Endometrial microvascular endothelial cells (primary cell): ENCODE results near the gene FGF11. TPM values are rescaled to one million over a fixed set of nuclear protein-coding genes. Genes with fewer than 3 reads are reported as not detected.

ENCODE experiments used
- in situ Hi-C: cut with HindIII; loops from 2 replicates; pipeline ENCODE4 v1.10.0; 2017; ENCODE audit warnings: low sequenced_read_pairs, low pct_unique_long_range_greater_than_20kb; ENCODE audit errors: inconsistent ontology term
- total RNA-seq: library from RNA; depleted of rRNA; stranded (reverse); fragments of >200 nt; gene quantifications from one replicate; pipeline ENCODE4 v1.2.3, GENCODE V29; 2015; ENCODE audit errors: inconsistent ontology term

FGF11 gene
- total RNA-seq, 1 donor from 2014 or later, result not detected

DNA sequence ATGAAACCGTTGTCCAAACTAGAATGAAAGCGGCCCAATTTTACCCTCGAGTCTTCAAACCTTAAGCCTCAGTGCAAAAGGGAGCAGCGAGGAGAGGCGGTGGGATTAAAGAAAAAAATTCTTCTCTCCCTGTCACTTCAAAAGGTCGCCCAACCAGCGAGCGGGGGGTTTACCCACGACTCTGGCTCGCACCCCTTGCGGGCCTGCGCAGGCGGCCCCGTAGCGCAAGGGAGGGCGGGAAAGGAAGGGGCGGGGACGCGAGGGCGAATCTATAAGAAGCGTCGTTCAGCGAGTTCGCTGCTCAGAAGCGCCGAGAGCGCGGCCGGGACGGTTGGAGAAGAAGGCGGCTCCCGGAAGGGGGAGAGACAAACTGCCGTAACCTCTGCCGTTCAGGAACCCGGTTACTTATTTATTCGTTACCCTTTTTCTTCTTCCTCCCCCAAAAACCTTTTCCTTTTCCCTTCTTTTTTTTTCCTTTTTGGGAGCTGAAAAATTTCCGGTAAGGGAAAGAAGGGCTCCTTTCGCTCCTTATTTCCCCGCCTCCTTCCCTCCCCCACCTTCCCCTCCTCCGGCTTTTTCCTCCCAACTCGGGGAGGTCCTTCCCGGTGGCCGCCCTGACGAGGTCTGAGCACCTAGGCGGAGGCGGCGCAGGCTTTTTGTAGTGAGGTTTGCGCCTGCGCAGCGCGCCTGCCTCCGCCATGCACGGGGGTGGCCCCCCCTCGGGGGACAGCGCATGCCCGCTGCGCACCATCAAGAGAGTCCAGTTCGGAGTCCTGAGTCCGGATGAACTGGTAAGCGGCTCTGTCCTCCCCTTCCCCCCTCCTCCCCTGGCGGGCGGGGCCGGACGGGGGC lies 45.0 kb downstream of the FGF11 start, which contains the start of gene POLR2A:
TSS of gene POLR2A (plus strand) at position 300 of the 852 bp plus-strand sequence.
- in situ Hi-C loops, result no loop called here

DNA sequence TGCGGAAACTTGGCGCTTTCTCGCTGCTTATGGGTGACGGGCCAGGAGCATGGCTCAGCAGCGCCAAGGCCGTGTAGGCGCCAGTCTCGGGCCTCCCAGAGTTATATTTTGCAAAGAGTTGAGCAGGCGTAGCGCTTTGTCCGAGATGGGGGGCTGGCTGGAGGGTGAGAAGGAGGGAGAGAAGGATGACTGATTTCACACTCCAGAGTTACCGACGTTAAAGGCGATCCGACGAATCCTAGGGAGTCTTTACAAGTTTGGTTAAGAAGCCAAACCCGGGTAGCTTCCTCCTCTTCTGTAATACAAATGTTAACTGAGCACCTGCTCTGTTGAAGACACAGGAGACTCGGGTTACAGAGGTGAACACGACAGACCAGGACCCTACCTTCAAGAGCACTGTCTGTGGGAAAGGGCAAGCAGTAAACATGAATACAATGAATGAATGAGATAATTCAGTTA lies 45.6 kb downstream of the FGF11 start:
- in situ Hi-C loops, result no loop called here

DNA sequence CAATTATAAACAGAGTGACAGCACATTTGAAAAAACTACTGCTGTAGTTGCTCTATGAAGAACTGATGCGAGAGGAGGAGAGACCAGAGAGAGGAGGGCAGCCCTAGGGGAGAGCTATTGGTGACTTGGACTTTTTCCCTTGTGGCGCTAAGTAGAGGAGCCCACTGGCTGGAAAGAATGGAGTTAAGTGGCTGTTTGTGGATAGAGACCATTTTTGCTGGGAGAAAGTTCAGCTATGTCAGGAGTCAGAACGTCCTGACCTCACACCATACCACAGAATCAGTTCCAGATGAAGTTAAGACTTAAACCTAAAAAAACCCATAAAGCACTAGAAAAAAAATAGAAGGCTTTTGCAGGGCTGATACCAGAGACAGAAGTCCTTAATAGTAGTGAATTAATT lies 46.9 kb downstream of the FGF11 start:
- in situ Hi-C loops, result no loop called here

DNA sequence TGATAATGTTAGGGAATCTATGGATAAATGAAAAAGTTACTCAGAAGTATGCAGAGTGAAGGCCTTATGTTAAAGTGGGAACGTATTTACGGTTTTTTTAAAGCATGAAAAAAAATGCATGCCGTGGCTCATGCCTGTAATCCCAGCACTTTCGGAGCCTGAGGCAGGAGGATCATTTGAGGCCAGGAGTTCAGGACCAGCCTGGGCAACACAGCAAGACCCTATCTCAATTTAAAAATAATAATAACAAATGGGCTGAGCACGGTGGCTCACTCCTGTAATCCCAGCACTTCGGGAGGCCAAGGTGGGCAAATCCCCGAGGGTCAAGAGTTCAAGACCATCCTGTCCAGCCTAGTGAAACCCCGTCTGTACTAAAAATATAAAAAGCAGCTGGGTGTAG lies 50.8 kb downstream of the FGF11 start:
- in situ Hi-C loops, result no loop called here

DNA sequence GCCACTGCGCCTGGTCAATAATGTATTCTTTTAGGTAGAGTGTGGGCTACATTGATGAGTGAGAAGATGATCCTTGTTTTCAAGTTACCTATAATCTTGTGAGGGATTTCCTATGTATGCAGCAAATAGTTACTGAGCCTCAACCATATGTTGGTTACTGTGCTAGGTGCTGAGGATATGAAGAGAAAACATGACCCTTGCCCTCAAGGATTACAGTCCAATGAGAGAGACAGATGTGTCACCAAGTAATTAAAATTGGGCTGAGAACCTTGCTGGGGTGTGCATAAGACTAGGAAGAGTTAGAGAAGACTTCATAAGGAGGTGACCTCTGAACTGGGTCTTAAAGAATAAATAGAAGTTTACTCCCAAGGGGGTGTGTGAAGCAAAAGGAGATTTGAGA lies 52.3 kb downstream of the FGF11 start:
- in situ Hi-C loops, result no loop called here

DNA sequence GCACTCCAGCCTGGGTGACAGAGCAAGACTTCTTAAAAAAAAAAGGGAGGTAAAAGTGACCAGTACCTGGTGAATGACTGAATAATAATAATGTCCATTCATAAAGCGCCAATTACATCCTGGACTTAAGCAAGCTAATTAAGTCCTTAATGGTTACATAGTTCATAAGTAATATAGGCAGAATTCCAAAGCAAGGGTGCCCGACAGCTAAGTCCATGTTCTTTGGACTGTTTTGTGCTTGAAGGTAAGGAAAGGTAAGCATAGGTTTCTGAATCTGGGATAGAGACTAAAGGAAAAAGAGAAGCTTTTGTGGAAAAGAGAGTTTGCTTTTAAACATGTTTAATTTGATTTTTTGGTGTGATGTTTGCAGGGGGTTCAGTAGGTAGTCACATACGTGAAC lies 54.6 kb downstream of the FGF11 start:
- in situ Hi-C loops, result no loop called here

Other genes starting within 250 kb of the FGF11 start
- 5.9 TPM for gene DLG4, start 219.7 kb upstream of the FGF11 start, total RNA-seq
- gene ACADVL, start 219.6 kb upstream of the FGF11 start, total RNA-seq, result 357 TPM
- 31.8 TPM for gene DVL2, start 205.0 kb upstream of the FGF11 start, total RNA-seq
- gene PHF23, start 200.1 kb upstream of the FGF11 start, total RNA-seq, result 65.3 TPM
- gene GABARAP, start 197.1 kb upstream of the FGF11 start, total RNA-seq, result 154 TPM
- 55.9 TPM for gene CTDNEP1, start 187.8 kb upstream of the FGF11 start, total RNA-seq
- 46.6 TPM for gene ELP5, start 187.3 kb upstream of the FGF11 start, total RNA-seq
- gene CLDN7, start 177.0 kb upstream of the FGF11 start, total RNA-seq, result 16.4 TPM
- gene SLC2A4, start 157.8 kb upstream of the FGF11 start, total RNA-seq, result not detected
- gene YBX2, start 144.9 kb upstream of the FGF11 start, total RNA-seq, result not detected
- 666 TPM for gene EIF5A, start 131.9 kb upstream of the FGF11 start, total RNA-seq
- 39.7 TPM for gene GPS2, start 124.2 kb upstream of the FGF11 start, total RNA-seq
- gene NEURL4, start 110.2 kb upstream of the FGF11 start, total RNA-seq, result 15.1 TPM
- gene ACAP1, start 103.0 kb upstream of the FGF11 start, total RNA-seq, result not detected
- 7.8 TPM for gene KCTD11, start 87.3 kb upstream of the FGF11 start, total RNA-seq
- not detected for gene TMEM95, start 84.4 kb upstream of the FGF11 start, total RNA-seq
- not detected for gene TNK1, start 58.4 kb upstream of the FGF11 start, total RNA-seq
- gene PLSCR3, start 45.0 kb upstream of the FGF11 start, total RNA-seq, result 55.8 TPM
- 109 TPM for gene TMEM256, start 35.4 kb upstream of the FGF11 start, total RNA-seq
- gene NLGN2, start 31.7 kb upstream of the FGF11 start, total RNA-seq, result 3.4 TPM
- not detected for gene SPEM1, start 19.2 kb upstream of the FGF11 start, total RNA-seq
- not detected for gene SPEM2, start 13.9 kb upstream of the FGF11 start, total RNA-seq
- gene SPEM3, start 10.7 kb upstream of the FGF11 start, total RNA-seq, result not detected
- 5.2 TPM for gene TMEM102, start 4.1 kb upstream of the FGF11 start, total RNA-seq
- gene CHRNB1, start 5.5 kb downstream of the FGF11 start, total RNA-seq, result 14.1 TPM
- 23.1 TPM for gene ZBTB4, start 40.1 kb downstream of the FGF11 start, total RNA-seq
- gene SLC35G6, start 41.9 kb downstream of the FGF11 start, total RNA-seq, result not detected
- 40.6 TPM for gene POLR2A, start 44.9 kb downstream of the FGF11 start, total RNA-seq
- gene TNFSF12, start 109.5 kb downstream of the FGF11 start, total RNA-seq, result 9.5 TPM
- gene TNFSF13, start 119.2 kb downstream of the FGF11 start, total RNA-seq, result 2.1 TPM
- 113 TPM for gene SENP3, start 122.4 kb downstream of the FGF11 start, total RNA-seq
- gene CD68, start 140.1 kb downstream of the FGF11 start, total RNA-seq, result 22.9 TPM
- 328 TPM for gene MPDU1, start 144.3 kb downstream of the FGF11 start, total RNA-seq
- not detected for gene SOX15, start 150.6 kb downstream of the FGF11 start, total RNA-seq
- 29.0 TPM for gene FXR2, start 175.4 kb downstream of the FGF11 start, total RNA-seq
- 48.7 TPM for gene SAT2, start 188.3 kb downstream of the FGF11 start, total RNA-seq
- not detected for gene SHBG, start 190.6 kb downstream of the FGF11 start, total RNA-seq
- not detected for gene ATP1B2, start 211.4 kb downstream of the FGF11 start, total RNA-seq
- gene TP53, start 248.0 kb downstream of the FGF11 start, total RNA-seq, result 57.6 TPM
- gene WRAP53, start 249.0 kb downstream of the FGF11 start, total RNA-seq, result 24.4 TPM